ENCODE data around the gene ABHD10.

DNA sequence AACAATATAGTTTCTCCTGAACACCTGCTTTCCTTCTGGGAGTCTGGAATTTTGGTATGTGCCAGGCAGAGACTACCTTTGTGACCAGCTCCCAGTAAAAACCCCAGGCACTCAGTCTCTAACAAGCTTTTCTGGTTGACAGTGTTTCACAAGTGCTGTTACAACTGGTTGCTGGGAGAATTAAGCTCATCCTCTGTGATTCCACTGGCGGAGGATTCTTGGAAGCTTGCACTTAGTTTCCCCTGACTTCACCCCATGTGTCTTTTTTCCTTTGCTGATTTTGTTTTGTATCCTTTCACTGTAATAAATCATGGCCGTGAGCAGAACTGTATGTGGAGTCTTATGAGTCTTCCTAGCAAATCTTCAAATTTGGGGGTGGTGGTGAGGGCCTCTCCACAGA is 14.2 kb downstream of the ABHD10 start:
- no peak for TF ChIP-seq POLR2AphosphoS5 (IDR thresholded peaks at IDR 0.05; ENCODE audit: low read depth, low read length)
- no peak for TF ChIP-seq CTCF (IDR thresholded peaks at IDR 0.05)
- TF ChIP-seq, protein P1, sequence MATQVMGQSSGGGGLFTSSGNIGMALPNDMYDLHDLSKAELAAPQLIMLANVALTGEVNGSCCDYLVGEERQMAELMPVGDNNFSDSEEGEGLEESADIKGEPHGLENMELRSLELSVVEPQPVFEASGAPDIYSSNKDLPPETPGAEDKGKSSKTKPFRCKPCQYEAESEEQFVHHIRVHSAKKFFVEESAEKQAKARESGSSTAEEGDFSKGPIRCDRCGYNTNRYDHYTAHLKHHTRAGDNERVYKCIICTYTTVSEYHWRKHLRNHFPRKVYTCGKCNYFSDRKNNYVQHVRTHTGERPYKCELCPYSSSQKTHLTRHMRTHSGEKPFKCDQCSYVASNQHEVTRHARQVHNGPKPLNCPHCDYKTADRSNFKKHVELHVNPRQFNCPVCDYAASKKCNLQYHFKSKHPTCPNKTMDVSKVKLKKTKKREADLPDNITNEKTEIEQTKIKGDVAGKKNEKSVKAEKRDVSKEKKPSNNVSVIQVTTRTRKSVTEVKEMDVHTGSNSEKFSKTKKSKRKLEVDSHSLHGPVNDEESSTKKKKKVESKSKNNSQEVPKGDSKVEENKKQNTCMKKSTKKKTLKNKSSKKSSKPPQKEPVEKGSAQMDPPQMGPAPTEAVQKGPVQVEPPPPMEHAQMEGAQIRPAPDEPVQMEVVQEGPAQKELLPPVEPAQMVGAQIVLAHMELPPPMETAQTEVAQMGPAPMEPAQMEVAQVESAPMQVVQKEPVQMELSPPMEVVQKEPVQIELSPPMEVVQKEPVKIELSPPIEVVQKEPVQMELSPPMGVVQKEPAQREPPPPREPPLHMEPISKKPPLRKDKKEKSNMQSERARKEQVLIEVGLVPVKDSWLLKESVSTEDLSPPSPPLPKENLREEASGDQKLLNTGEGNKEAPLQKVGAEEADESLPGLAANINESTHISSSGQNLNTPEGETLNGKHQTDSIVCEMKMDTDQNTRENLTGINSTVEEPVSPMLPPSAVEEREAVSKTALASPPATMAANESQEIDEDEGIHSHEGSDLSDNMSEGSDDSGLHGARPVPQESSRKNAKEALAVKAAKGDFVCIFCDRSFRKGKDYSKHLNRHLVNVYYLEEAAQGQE (IDR thresholded peaks at IDR 0.05; ENCODE audit: insufficient read depth in 1 of 2, low read depth in 2 of 2, low read length in 1 of 2), result no peak
